PC-9 (cell line): Measurements from ENCODE around the gene PIK3C3. TPM values are rescaled to one million over a fixed set of nuclear protein-coding genes. Genes with fewer than 3 reads are reported as not detected.

ENCODE experiments used
- BruUV-seq: library from RNA; stranded (reverse); fragments of 400-500 nt; replicated peaks from 2 replicates; lab custom pipeline; 2021; lab: Mats Ljungman, UMichigan
- CTCF ChIA-PET: fragments of 300-600 bp; sonication (Branson Sonifier 250); formaldehyde crosslinking; loops from one replicate; lab custom pipeline; 2022; ENCODE audit warnings: antibody characterized with exemption; lab: Charles Lee
- POLR2A ChIA-PET: fragments of 300-600 bp; sonication (Branson Sonifier 250); formaldehyde crosslinking; loops from one replicate; lab custom pipeline; 2022; ENCODE audit warnings: antibody characterized with exemption; ENCODE audit not compliant: unreplicated experiment; lab: Charles Lee
- DNase-seq, 2 experiments: peaks; one replicate each; pipeline versions ENCODE4 v3.0.0 to v3.0.0-alpha.2; 2015 to 2022; ENCODE audit warnings: mixed read lengths in 1 of 2
- H2AFZ ChIP-seq: fragments of 200-600 bp; sonication (generic); 2 replicates; pipeline ENCODE4 v1.8.1; 2017; ENCODE audit warnings: antibody characterized with exemption
- H3F3A ChIP-seq: fragments of 200-600 bp; sonication (generic); 2 replicates; pipeline ENCODE4 v1.8.1; 2017; ENCODE audit warnings: antibody characterized with exemption, mild to moderate bottlenecking, low read depth; ENCODE audit not compliant: insufficient read depth
- H3K27ac ChIP-seq: fragments of 200-600 bp; sonication (generic); 2 replicates; pipeline ENCODE4 v1.6.1; 2016; ENCODE audit warnings: mixed run types
- H3K27me3 ChIP-seq: fragments of 200-600 bp; sonication (generic); 2 replicates; pipeline ENCODE4 v1.6.1; 2016; ENCODE audit warnings: low read depth, mixed run types; ENCODE audit not compliant: insufficient read depth
- H3K36me3 ChIP-seq: fragments of 200-600 bp; sonication (generic); 2 replicates; pipeline ENCODE4 v1.6.1; 2016; ENCODE audit warnings: low read depth, mixed run types
- H3K4me1 ChIP-seq: fragments of 200-600 bp; sonication (generic); replicated peaks from 2 replicates; pipeline ENCODE4 v1.6.1; 2016; ENCODE audit warnings: mixed run types; ENCODE audit not compliant: insufficient read depth
- H3K4me2 ChIP-seq: fragments of 200-600 bp; sonication (generic); 2 replicates; pipeline ENCODE4 v1.6.1; 2017; ENCODE audit warnings: mixed run types
- H3K4me3 ChIP-seq: fragments of 200-600 bp; sonication (generic); 2 replicates; pipeline ENCODE4 v1.6.1; 2016; ENCODE audit warnings: mixed run types
- H3K79me2 ChIP-seq: fragments of 200-600 bp; sonication (generic); 2 replicates; pipeline ENCODE4 v1.6.1; 2017; ENCODE audit warnings: low read depth, mixed run types
- H3K9me2 ChIP-seq: fragments of 200-600 bp; sonication (generic); 2 replicates; pipeline ENCODE4 v1.8.1; 2017; ENCODE audit warnings: mild to moderate bottlenecking; ENCODE audit not compliant: insufficient read depth
- H3K9me3 ChIP-seq: fragments of 200-600 bp; sonication (generic); 2 replicates; pipeline ENCODE4 v1.8.1; 2016; ENCODE audit warnings: low read depth; ENCODE audit not compliant: insufficient read depth
- H4K20me1 ChIP-seq: fragments of 200-600 bp; sonication (generic); 2 replicates; pipeline ENCODE4 v1.8.1; 2017; ENCODE audit not compliant: insufficient read depth
- CTCF ChIP-seq: fragments of 200-600 bp; sonication (generic); conservative IDR thresholded peaks from 2 replicates; pipeline ENCODE4 v1.6.1; 2017; ENCODE audit warnings: mixed run types, antibody characterized with exemption, mild to moderate bottlenecking, moderate library complexity
- EZH2 ChIP-seq: fragments of 200-600 bp; sonication (generic); IDR thresholded peaks from 2 replicates; pipeline ENCODE4 v1.8.0; 2017; ENCODE audit warnings: antibody characterized with exemption, low read depth
- intact Hi-C: fragments of 100-400 bp; cut with micrococcal nuclease; formaldehyde crosslinking; loops from one replicate; pipeline ENCODE4 v1.10.0; 2022; ENCODE audit not compliant: unreplicated experiment
- total RNA-seq: library from RNA; stranded (reverse); gene quantifications from 2 replicates; pipeline ENCODE4 v1.2.3, GENCODE V29; 2021

Gene PIK3C3
- total RNA-seq, 1 experiment from 2014 or later, result 31.4 TPM

DNA sequence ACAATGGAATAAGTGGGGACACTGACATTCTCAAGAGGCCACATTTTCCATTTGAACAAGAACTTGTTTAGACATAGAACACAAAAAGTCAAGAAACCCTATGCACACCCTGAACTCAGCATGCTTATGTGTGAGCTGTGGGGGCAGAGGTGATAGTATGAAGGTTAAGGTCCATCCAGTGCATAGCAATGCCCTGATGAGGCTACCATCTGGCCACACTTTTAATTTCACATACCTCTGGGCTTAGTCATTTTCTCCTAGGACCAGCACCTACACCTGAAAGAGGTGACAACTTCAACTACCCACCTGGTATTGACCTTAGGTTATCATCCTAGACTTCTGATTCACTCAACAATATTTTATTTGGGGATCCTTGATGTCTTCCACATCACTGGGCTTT, 139.8 kb downstream of the PIK3C3 start:
- TF ChIP-seq EZH2 (no peak), CTCF (no peak)
- Histone ChIP-seq H4K20me1 (no peaks in the 10 kb centered on the region), H3K27ac (no peak overlapping the region), H3K27me3 (no peaks in the 10 kb centered on the region), H3K79me2 (no peaks in the 10 kb centered on the region), H3K9me3 (no peaks in the 10 kb centered on the region), H3K36me3 (no peaks in the 10 kb centered on the region), H3K4me1 (no peaks in the 10 kb centered on the region; the same call in 1 of the 2 replicates), H2AFZ (no peak overlapping the region), H3K4me2 (no peak overlapping the region), H3F3A (no peaks in the 10 kb centered on the region), H3K9me2 (no peaks in the 10 kb centered on the region), H3K4me3 (no peak overlapping the region)
- ChIA-PET CTCF (no interaction called here), POLR2A (no interaction called here)
- DNase-seq, result peak in 1 of 2 experiments; percentile 1
- BruUV-seq, result no TSS peak
- intact Hi-C loops, result no loop called here

DNA sequence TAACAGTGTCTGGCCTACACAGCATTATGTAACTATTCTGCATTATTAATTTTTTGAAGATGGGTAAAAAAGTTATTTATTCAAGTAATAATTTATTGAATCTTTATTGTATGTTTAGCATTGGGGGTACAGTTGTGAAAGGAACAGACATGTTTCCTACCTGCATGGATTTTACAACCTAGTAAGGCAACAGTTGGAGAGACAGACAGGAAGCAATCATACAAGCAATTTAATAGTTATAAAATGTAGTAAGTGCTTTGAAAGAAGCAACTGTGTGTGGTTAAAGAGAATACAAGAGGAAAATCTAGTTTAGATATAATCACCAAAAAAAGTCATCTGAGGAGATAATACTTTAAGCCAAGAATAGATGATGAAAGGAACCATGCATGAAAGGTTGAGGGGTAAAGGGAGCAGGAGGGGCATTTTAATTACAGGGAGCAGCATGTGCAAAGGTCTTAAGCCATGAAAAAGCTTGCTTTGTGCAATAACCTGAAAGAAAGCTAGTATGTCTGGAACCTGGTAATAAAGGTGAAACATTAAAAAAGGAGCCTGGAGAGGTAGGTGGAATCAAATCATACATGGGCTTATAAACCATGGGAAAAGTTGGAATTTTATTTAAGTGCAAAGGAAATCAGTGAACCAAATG, 140.8 kb downstream of the PIK3C3 start:
- Histone ChIP-seq H3K27me3 (no peaks in the 10 kb centered on the region), H3K36me3 (no peaks in the 10 kb centered on the region), H2AFZ (no peak overlapping the region), H3K4me3 (no peak overlapping the region), H3K4me2 (no peak overlapping the region), H3F3A (no peaks in the 10 kb centered on the region), H3K9me2 (no peaks in the 10 kb centered on the region), H3K79me2 (no peaks in the 10 kb centered on the region), H4K20me1 (no peaks in the 10 kb centered on the region), H3K27ac (no peak overlapping the region), H3K9me3 (no peaks in the 10 kb centered on the region), H3K4me1 (no peaks in the 10 kb centered on the region; the same call in 1 of the 2 replicates)
- POLR2A ChIA-PET, result no interaction called here
- CTCF ChIA-PET, result no interaction called here
- no TSS peak for BruUV-seq
- DNase-seq, result no peak
- intact Hi-C loops, result no loop called here
- TF ChIP-seq CTCF, result no peak
- TF ChIP-seq EZH2, result no peak

DNA sequence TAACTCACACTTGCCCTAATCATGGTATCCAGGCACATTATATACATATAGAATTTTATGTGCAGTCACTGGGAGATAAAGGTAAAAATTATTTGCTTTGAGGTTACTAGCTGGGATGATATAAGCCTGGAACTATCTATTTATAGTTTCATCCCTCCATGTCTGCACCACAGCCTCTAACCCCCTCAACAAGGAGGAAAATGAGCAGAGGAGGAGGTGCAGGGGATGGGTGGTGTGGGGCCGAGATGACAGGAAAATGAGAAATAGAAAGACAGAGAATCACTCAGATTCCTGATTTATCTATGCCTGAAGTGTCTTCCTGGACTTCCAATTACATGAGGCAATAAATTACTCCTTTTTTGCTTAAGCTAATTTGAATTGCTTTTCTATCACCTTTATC, 145.2 kb downstream of the PIK3C3 start:
- H4K20me1 ChIP-seq, result no peaks in the 10 kb centered on the region
- no peaks in the 10 kb centered on the region for H3K79me2 ChIP-seq
- H3K36me3 ChIP-seq, result no peaks in the 10 kb centered on the region
- H3F3A ChIP-seq, result no peaks in the 10 kb centered on the region
- no TSS peak for BruUV-seq
- H3K4me1 ChIP-seq, result no peaks in the 10 kb centered on the region
- POLR2A ChIA-PET, result no interaction called here
- CTCF ChIA-PET, result no interaction called here
- no peak overlapping the region for H3K27ac ChIP-seq
- no peaks in the 10 kb centered on the region for H3K27me3 ChIP-seq
- intact Hi-C loops, result no loop called here
- no peak for TF ChIP-seq CTCF
- no peak for DNase-seq
- no peak overlapping the region for H3K4me3 ChIP-seq
- no peak overlapping the region for H2AFZ ChIP-seq
- H3K9me2 ChIP-seq, result no peaks in the 10 kb centered on the region
- H3K4me2 ChIP-seq, result no peak overlapping the region
- H3K9me3 ChIP-seq, result no peaks in the 10 kb centered on the region
